H1 (cell line): ENCODE data around the gene PLCB3. TPM values are rescaled to one million over a fixed set of nuclear protein-coding genes. Genes with fewer than 3 reads are reported as not detected.
A peak's percentile ranks its signal among the peaks of the same experiment; 100 is the strongest.

Experiments used
- CTCF ChIA-PET: fragments of 300-600 bp; sonication (Branson Sonifier 250); formaldehyde crosslinking; loops from one replicate; lab custom pipeline; 2021; ENCODE audit not compliant: partially characterized antibody; lab: Charles Lee
- POLR2A ChIA-PET: fragments of 300-600 bp; sonication (Branson Sonifier 250); formaldehyde crosslinking; loops from one replicate; lab custom pipeline; 2021; ENCODE audit warnings: inconsistent platforms; ENCODE audit not compliant: partially characterized antibody; lab: Charles Lee
- DNase-seq, 2 experiments: peaks; one replicate each; pipeline versions ENCODE4 v3.0.0 to v3.0.0-alpha.2; 2010 to 2022; ENCODE audit warnings: low spot score in 2 of 2, low read depth in 1 of 2, mixed read lengths in 1 of 2
- FAIRE-seq: peaks from 2 replicates; lab custom pipeline; 2011; peaks lifted over from hg19 to GRCh38; lab: Jason Lieb, UNC
- H2AFZ ChIP-seq: 2 replicates; pipeline ENCODE4 v1.8.1; 2012; ENCODE audit warnings: low read length, inconsistent platforms
- H2AK5ac ChIP-seq: 2 replicates; pipeline ENCODE4 v1.6.1; 2013; ENCODE audit warnings: low read depth, low read length
- H2BK120ac ChIP-seq: replicated peaks from 2 replicates; pipeline ENCODE3; 2013; ENCODE audit warnings: low read depth, low read length, inconsistent platforms
- H2BK12ac ChIP-seq: 2 replicates; pipeline ENCODE4 v1.6.1; 2013; ENCODE audit warnings: low read depth, low read length
- H2BK15ac ChIP-seq: 2 replicates; pipeline ENCODE4 v1.6.1; 2013; ENCODE audit warnings: low read length
- H2BK20ac ChIP-seq: 2 replicates; pipeline ENCODE4 v1.6.1; 2013; ENCODE audit warnings: low read length
- H2BK5ac ChIP-seq: 2 replicates; pipeline ENCODE4 v1.6.1; 2013; ENCODE audit warnings: low read depth, low read length
- H3K14ac ChIP-seq: 2 replicates; pipeline ENCODE4 v1.6.1; 2013; ENCODE audit warnings: inconsistent platforms; ENCODE audit not compliant: insufficient read length
- H3K18ac ChIP-seq: 2 replicates; pipeline ENCODE4 v1.6.1; 2013; ENCODE audit warnings: low read length; ENCODE audit errors: extremely low read depth
- H3K23ac ChIP-seq: 2 replicates; pipeline ENCODE4 v1.6.1; 2013; ENCODE audit warnings: inconsistent platforms; ENCODE audit not compliant: insufficient read length
- H3K23me2 ChIP-seq: 2 replicates; pipeline ENCODE4 v1.6.1; 2013; ENCODE audit warnings: low read depth, low read length
- H3K27ac ChIP-seq: 2 replicates; pipeline ENCODE4 v1.6.1; 2011; ENCODE audit warnings: low read depth, low read length, inconsistent platforms
- H3K27me3 ChIP-seq, 4 experiments: replicated peaks in 1 of 4; 1 replicate in 1 of 4; 2 replicates in 3 of 4; pipeline versions ENCODE4 v1.6.1 to v1.8.1; 2011 to 2013; ENCODE audit warnings: low read length in 3 of 4, mild to moderate bottlenecking in 3 of 4, inconsistent platforms in 2 of 4, mixed read lengths in 2 of 4, moderate library complexity in 1 of 4; ENCODE audit not compliant: control insufficient read depth in 3 of 4, insufficient read depth in 3 of 4; ENCODE audit errors: extremely low read depth in 1 of 4
- H3K36me3 ChIP-seq, 4 experiments: 2 replicates each; pipeline versions ENCODE4 v1.6.1 to v1.8.1; 2011 to 2013; ENCODE audit warnings: mild to moderate bottlenecking in 4 of 4, low read length in 3 of 4, moderate library complexity in 2 of 4, control low read depth in 1 of 4, inconsistent platforms in 1 of 4; ENCODE audit not compliant: insufficient read depth in 4 of 4, control insufficient read depth in 2 of 4
- H3K4ac ChIP-seq: replicated peaks from 2 replicates; pipeline ENCODE3; 2013; ENCODE audit warnings: low read length, low read depth, mixed read lengths, inconsistent platforms; ENCODE audit not compliant: insufficient read length
- H3K4me1 ChIP-seq, 4 experiments: replicated peaks in 1 of 4; 1 replicate in 1 of 4; 2 replicates in 3 of 4; pipeline versions ENCODE4 v1.6.1 to v1.8.1; 2011 to 2013; ENCODE audit warnings: low read length in 3 of 4, inconsistent platforms in 2 of 4, mixed read lengths in 1 of 4; ENCODE audit not compliant: insufficient read depth in 4 of 4, control insufficient read depth in 3 of 4
- H3K4me2 ChIP-seq, 2 experiments: 2 replicates each; pipeline versions ENCODE4 v1.6.1 to v1.8.1; 2011 to 2013; ENCODE audit warnings: low read depth in 2 of 2, low read length in 2 of 2, control low read depth in 1 of 2, inconsistent platforms in 1 of 2, mild to moderate bottlenecking in 1 of 2; ENCODE audit not compliant: insufficient read depth in 1 of 2
- H3K4me3 ChIP-seq, 4 experiments: fragments of 200-600, 300-600 bp in 1 of 4; sonication (generic), shearing (Covaris generic), sonication (Bioruptor Twin) in 1 of 4; 2 replicates each; pipeline versions ENCODE4 v1.5.1 to v1.8.1; 2011 to 2016; ENCODE audit warnings: low read length in 4 of 4, low read depth in 3 of 4, control low read depth in 2 of 4, inconsistent platforms in 2 of 4, mild to moderate bottlenecking in 2 of 4, mixed read lengths in 1 of 4, moderate library complexity in 1 of 4; ENCODE audit not compliant: insufficient read depth in 2 of 4; ENCODE audit errors: extremely low read depth in 1 of 4
- H3K56ac ChIP-seq: replicated peaks from 2 replicates; pipeline ENCODE3; 2013; ENCODE audit warnings: low read depth, mild to moderate bottlenecking, mixed read lengths, low read length, inconsistent platforms; ENCODE audit not compliant: insufficient read length
- H3K79me1 ChIP-seq: 2 replicates; pipeline ENCODE4 v1.6.1; 2013; ENCODE audit warnings: low read depth, low read length, control low read depth
- H3K79me2 ChIP-seq, 2 experiments: 2 replicates each; pipeline versions ENCODE4 v1.6.1 to v1.8.1; 2012 to 2013; ENCODE audit warnings: low read length in 2 of 2, mild to moderate bottlenecking in 2 of 2, inconsistent platforms in 1 of 2; ENCODE audit not compliant: insufficient read depth in 2 of 2, control insufficient read depth in 1 of 2
- H3K9ac ChIP-seq, 4 experiments: replicated peaks in 1 of 4; 1 replicate in 1 of 4; 2 replicates in 3 of 4; pipeline versions ENCODE4 v1.6.1 to v1.8.1; 2011 to 2013; ENCODE audit warnings: low read depth in 3 of 4, low read length in 3 of 4, control low read depth in 2 of 4, mild to moderate bottlenecking in 2 of 4, moderate library complexity in 2 of 4, inconsistent platforms in 1 of 4; ENCODE audit errors: extremely low read depth in 1 of 4
- H3K9me3 ChIP-seq, 2 experiments: 2 replicates each; pipeline versions ENCODE4 v1.6.1 to v1.8.1; 2012 to 2013; ENCODE audit warnings: mild to moderate bottlenecking in 2 of 2, moderate library complexity in 2 of 2, control low read depth in 1 of 2, inconsistent platforms in 1 of 2, low read depth in 1 of 2, low read length in 1 of 2, mixed read lengths in 1 of 2; ENCODE audit not compliant: insufficient read depth in 2 of 2
- H4K20me1 ChIP-seq, 2 experiments: replicated peaks in 1 of 2; 2 replicates each; pipeline versions ENCODE3 to v1.8.1; 2011 to 2013; ENCODE audit warnings: inconsistent platforms in 2 of 2, low read length in 2 of 2, mild to moderate bottlenecking in 1 of 2; ENCODE audit not compliant: insufficient read depth in 2 of 2, control insufficient read depth in 1 of 2
- H4K5ac ChIP-seq: 2 replicates; pipeline ENCODE4 v1.6.1; 2013; ENCODE audit warnings: low read length, low read depth, mixed read lengths, inconsistent platforms; ENCODE audit not compliant: insufficient read length
- H4K8ac ChIP-seq: 2 replicates; pipeline ENCODE4 v1.8.0; 2013; ENCODE audit warnings: mild to moderate bottlenecking, moderate library complexity, low read length, inconsistent platforms; ENCODE audit not compliant: insufficient read depth; ENCODE audit errors: extremely low read depth
- H4K91ac ChIP-seq: replicated peaks from 2 replicates; pipeline ENCODE3; 2013; ENCODE audit warnings: low read length, mixed read lengths, inconsistent platforms; ENCODE audit not compliant: insufficient read length
- ASH2L ChIP-seq: fragments of 200-600, 300-600 bp; sonication (generic); IDR thresholded peaks from one replicate; pipeline ENCODE4 v1.7.1; 2017; ENCODE audit warnings: low read length
- CTCF ChIP-seq, 3 experiments: IDR thresholded peaks; 1 replicate in 2 of 3; 2 replicates in 1 of 3; pipeline versions ENCODE4 v1.5.1 to v1.6.1; 2011; ENCODE audit warnings: low read length in 3 of 3, mild to moderate bottlenecking in 3 of 3, inconsistent platforms in 2 of 3, low read depth in 1 of 3, moderate library complexity in 1 of 3; ENCODE audit not compliant: insufficient read depth in 1 of 3; ENCODE audit errors: control extremely low read depth in 1 of 3
- EP300 ChIP-seq, 2 experiments: IDR thresholded peaks; 1 replicate in 1 of 2; 2 replicates in 1 of 2; pipeline ENCODE4 v1.6.1; 2011 to 2012; ENCODE audit warnings: low read depth in 2 of 2, low read length in 2 of 2, mild to moderate bottlenecking in 2 of 2, borderline replicate concordance in 1 of 2, inconsistent platforms in 1 of 2, moderate library complexity in 1 of 2
- FOSL1 ChIP-seq: IDR thresholded peaks from 2 replicates; pipeline ENCODE4 v1.6.1; 2011; ENCODE audit warnings: mild to moderate bottlenecking, low read depth, low read length, moderate library complexity; ENCODE audit not compliant: insufficient read depth
- JUN ChIP-seq: IDR thresholded peaks from 2 replicates; pipeline ENCODE4 v1.6.1; 2011; ENCODE audit warnings: low read depth, mild to moderate bottlenecking, improper control_type of control experiment, low read length
- KDM5A ChIP-seq: fragments of 200-600 bp; IDR thresholded peaks from 2 replicates; pipeline ENCODE4 v1.7.1; 2012; ENCODE audit warnings: mild to moderate bottlenecking, low read length, inconsistent platforms, mixed read lengths
- POLR2AphosphoS5 ChIP-seq: IDR thresholded peaks from 2 replicates; pipeline ENCODE4 v1.6.1; 2011; ENCODE audit warnings: low read depth, low read length
- TBP ChIP-seq: IDR thresholded peaks from 2 replicates; pipeline ENCODE4 v1.6.1; 2011; ENCODE audit warnings: low read depth, low read length, improper control_type of control experiment
- WGBS, 2 experiments: shearing (Covaris generic) in 1 of 2; methylation state at CpG; one replicate each; pipeline versions ENCODE4 v1.1.6 to v1.1.7; 2013 to 2015; ENCODE audit warnings: low lambda C conversion rate in 2 of 2, mixed read lengths in 2 of 2, inconsistent platforms in 1 of 2, low coverage in 1 of 2, missing lambda C conversion rate in 1 of 2; ENCODE audit not compliant: insufficient replicate concordance in 2 of 2, insufficient coverage in 1 of 2, insufficient read length in 1 of 2; ENCODE audit errors: extremely low coverage in 1 of 2, missing lambda C conversion rate in 1 of 2; 5-methylcytosine and 5-hydroxymethylcytosine counted together
- polyA plus RNA-seq, 7 experiments: library from polyadenylated mRNA; depleted of rRNA in 3 of 7; stranded (reverse) in 5 of 7; unstranded in 2 of 7; fragments of >200 nt in 5 of 7; fragments of 200-250 nt in 2 of 7; gene quantifications; 1 replicate in 5 of 7; 2 replicates in 1 of 7; 4 replicates in 1 of 7; pipeline versions ENCODE4 v1.2.1 to v1.2.3, GENCODE V29; 2011 to 2013; ENCODE audit warnings: missing spikeins in 2 of 7, mixed read lengths in 2 of 7
- total RNA-seq: library from RNA; stranded (reverse); fragmentation: NEBNext Ultra II Directional; extraction: Animal tissue kit (Norgen Biotek cat#: 25700); gene quantifications from 2 replicates; pipeline ENCODE4 v1.2.1, GENCODE V29; 2021

PLCB3 gene
- total and polyA plus RNA-seq, 2 of the 8 experiments (the other 6 are each of a cell fraction or from before 2014, with no cell fraction given) = 47.2 to 104 TPM

GRCh38 chr11:64239662-64240434, 11.5 kb upstream of the PLCB3 start:
- peaks cover 0 to 16% (median 7%) of the 10 kb centered on the region in 4 experiments; a peak in 4 of 8 replicates for H3K36me3 ChIP-seq
- H3K18ac ChIP-seq = no peak overlapping the region
- H3K4me3 ChIP-seq = peak overlapping the region; percentile 67 to 82 (median 78); a peak in 7 of 8 replicates
- peak overlapping the region; percentile 84; the same call in 1 of the 2 replicates for H2BK12ac ChIP-seq
- CTCF ChIA-PET = interaction anchor here (1.6 to 4.5 kb wide), 2 partner anchors 12 to 33 kb away, joined by 4 to 26 read pairs; partner anchors contain the start of gene PLCB3
- no peak overlapping the region for H2AFZ ChIP-seq
- H3K4ac ChIP-seq = peak overlapping the region; percentile 27
- H3K4me1 ChIP-seq = peaks cover 0 to 16% (median 8%) of the 10 kb centered on the region in 4 experiments; a peak in 6 of 7 replicates
- peaks cover 14% of the 10 kb centered on the region for H3K23me2 ChIP-seq
- no peak overlapping the region for H2BK15ac ChIP-seq
- H3K79me1 ChIP-seq = no peaks in the 10 kb centered on the region
- no peak overlapping the region for H2BK20ac ChIP-seq
- peak overlapping the region; percentile 90 for H4K8ac ChIP-seq
- H3K27me3 ChIP-seq = peaks cover 0 to 3% (median 0%) of the 10 kb centered on the region in 4 experiments; a peak in 2 of 7 replicates
- peaks cover 0 to 13% of the 10 kb centered on the region in 2 experiments for H4K20me1 ChIP-seq
- no peak for FAIRE-seq
- H3K9ac ChIP-seq = no peak overlapping the region; a peak in 2 of 7 replicates
- H4K5ac ChIP-seq = no peak overlapping the region
- H3K4me2 ChIP-seq = peak overlapping the region; percentile 82 to 85
- H3K23ac ChIP-seq = no peak overlapping the region
- H4K91ac ChIP-seq = peak overlapping the region; percentile 17
- peak overlapping the region; percentile 26; the same call in 1 of the 2 replicates for H2AK5ac ChIP-seq
- no peak overlapping the region for H2BK120ac ChIP-seq
- 90% methylated on average over 11 of the region's 11 CpGs; no CpG with 5 or more reads in 1 of the 2 experiments for WGBS, 2 experiments
- peak overlapping the region; percentile 88 for H2BK5ac ChIP-seq
- H3K56ac ChIP-seq = no peak overlapping the region
- no peak overlapping the region for H3K14ac ChIP-seq
- H3K27ac ChIP-seq = peak overlapping the region; percentile 87; the same call in 1 of the 2 replicates
- no peak for DNase-seq
- H3K9me3 ChIP-seq = no peaks in the 10 kb centered on the region
- POLR2A ChIA-PET = interaction anchor here (0.8 to 13.1 kb wide), 6 partner anchors 7 to 55 kb away, joined by 4 to 352 read pairs (median 6); partner anchors contain the start of genes FKBP2, NUDT22, PLCB3 and PPP1R14B
- H3K79me2 ChIP-seq = peaks cover 0 to 6% of the 10 kb centered on the region in 2 experiments; a peak in 1 of 4 replicates
- TF ChIP-seq KDM5A (no peak), CTCF (IDR thresholded peaks at IDR 0.05; ENCODE audit: control extremely low read depth in 1 of 3, insufficient read depth in 1 of 3, low read depth in 1 of 3, low read length in 3 of 3) (no peak), POLR2AphosphoS5 (no peak), EP300 (IDR thresholded peaks at IDR 0.05; ENCODE audit: borderline replicate concordance in 1 of 2, low read depth in 2 of 2, low read length in 2 of 2) (no peak), FOSL1 (no peak), JUN (no peak), TBP (no peak), ASH2L (no peak)
